K562 (cell line): Measurements from ENCODE around the gene SLC39A7. TPM values are rescaled to one million over a fixed set of nuclear protein-coding genes. Genes with fewer than 3 reads are reported as not detected.

Source experiments
- ATAC-seq: fragments of 200-7000 bp; cut with Tn5 transposase; 3 replicates; pipeline ENCODE4 v1.9.1; 2020; ENCODE audit warnings: moderate library complexity
- BruUV-seq: library from RNA; stranded (reverse); fragments of 400-500 nt; replicated peaks from 2 replicates; lab custom pipeline; 2021; lab: Mats Ljungman, UMichigan
- CTCF ChIA-PET: fragments of 300-600 bp; formaldehyde crosslinking; extraction: SDS; loops from one replicate; lab custom pipeline; 2021; ENCODE audit warnings: low intra/inter-chr PET ratio; lab: Yijun Ruan, JAX
- POLR2A ChIA-PET: fragments of 300-600, 350-650 bp; sonication (Branson Sonifier 250); formaldehyde crosslinking; extraction: SDS; loops from one replicate; lab custom pipeline; 2021; ENCODE audit warnings: antibody characterized with exemption, inconsistent platforms; lab: Yijun Ruan, JAX
- DNase-seq, 4 experiments: peaks; one replicate each; pipeline versions ENCODE4 v3.0.0 to v3.0.0-alpha.2; 2011 to 2018; ENCODE audit warnings: low spot score in 3 of 4, mixed read lengths in 3 of 4; ENCODE audit errors: extremely low read depth in 1 of 4
- FAIRE-seq: peaks from 2 replicates; lab custom pipeline; 2011; peaks lifted over from hg19 to GRCh38; lab: Jason Lieb, UNC
- H2AFZ ChIP-seq: 2 replicates; pipeline ENCODE4 v1.6.0; 2011; ENCODE audit warnings: low read depth, low read length, control low read depth, inconsistent platforms
- H3K27ac ChIP-seq: fragments of 200-600 bp; 3 replicates; pipeline ENCODE4 v1.8.0; 2011; ENCODE audit warnings: low read depth, mild to moderate bottlenecking, control low read depth, inconsistent platforms, low read length, moderate library complexity, mixed read lengths; ENCODE audit errors: extremely low read depth
- H3K27me3 ChIP-seq, 2 experiments: fragments of 300-600 bp in 1 of 2; 2 replicates in 1 of 2; 3 replicates in 1 of 2; pipeline versions ENCODE4 v1.6.0 to v1.8.0; 2011; ENCODE audit warnings: inconsistent platforms in 2 of 2, low read length in 2 of 2, mild to moderate bottlenecking in 1 of 2, mixed read lengths in 1 of 2, moderate library complexity in 1 of 2; ENCODE audit not compliant: control insufficient read depth in 2 of 2, insufficient read depth in 2 of 2
- H3K36me3 ChIP-seq: fragments of 300-600 bp; 3 replicates; pipeline ENCODE4 v1.8.0; 2011; ENCODE audit warnings: mild to moderate bottlenecking, low read length, inconsistent platforms; ENCODE audit not compliant: control insufficient read depth, insufficient read depth
- H3K4me1 ChIP-seq, 2 experiments: fragments of 200-600 bp in 1 of 2; replicated peaks in 1 of 2; 2 replicates in 1 of 2; 3 replicates in 1 of 2; pipeline versions ENCODE4 v1.5.1 to v1.8.0; 2011; ENCODE audit warnings: inconsistent platforms in 2 of 2, low read length in 2 of 2, mild to moderate bottlenecking in 1 of 2, mixed read lengths in 1 of 2, moderate library complexity in 1 of 2; ENCODE audit not compliant: control insufficient read depth in 2 of 2, insufficient read depth in 2 of 2
- H3K4me2 ChIP-seq: 2 replicates; pipeline ENCODE4 v1.6.1; 2011; ENCODE audit warnings: low read length, control low read depth, inconsistent platforms, mixed read lengths; ENCODE audit not compliant: insufficient read depth
- H3K4me3 ChIP-seq: fragments of 200-600 bp; sonication (generic), shearing (Covaris generic); 2 replicates; pipeline ENCODE4 v1.5.1; 2016; ENCODE audit warnings: control low read depth, inconsistent platforms
- H3K79me2 ChIP-seq: fragments of 200-600 bp; 3 replicates; pipeline ENCODE4 v1.8.0; 2011; ENCODE audit warnings: low read length, inconsistent platforms; ENCODE audit not compliant: control insufficient read depth, insufficient read depth
- H3K9ac ChIP-seq, 2 experiments: 2 replicates each; pipeline versions ENCODE4 v1.6.0 to v1.6.1; 2011; ENCODE audit warnings: low read depth in 2 of 2, low read length in 2 of 2, control low read depth in 1 of 2, inconsistent platforms in 1 of 2, mild to moderate bottlenecking in 1 of 2, mixed read lengths in 1 of 2; ENCODE audit not compliant: insufficient read depth in 1 of 2
- H3K9me1 ChIP-seq: one replicate; pipeline ENCODE4 v1.6.0; 2011; ENCODE audit warnings: inconsistent platforms, mild to moderate bottlenecking, low read length, moderate library complexity; ENCODE audit not compliant: control insufficient read depth, insufficient read depth
- H3K9me3 ChIP-seq: replicated peaks from 2 replicates; pipeline ENCODE4 v1.5.1; 2011; ENCODE audit warnings: low read depth, low read length, inconsistent platforms; ENCODE audit not compliant: control insufficient read depth, insufficient read depth
- H4K20me1 ChIP-seq: replicated peaks from 2 replicates; pipeline ENCODE4 v1.6.1; 2011; ENCODE audit warnings: low read length, inconsistent platforms, mixed read lengths; ENCODE audit not compliant: control insufficient read depth, insufficient read depth
- CCNT2 ChIP-seq: IDR thresholded peaks from 2 replicates; pipeline ENCODE4 v1.6.1; 2011; ENCODE audit warnings: borderline replicate concordance, low read depth, mild to moderate bottlenecking, moderate library complexity, mixed read lengths, low read length; ENCODE audit not compliant: insufficient read length; ENCODE audit errors: extremely low read depth
- CTBP1 ChIP-seq: fragments of 450-650 bp; IDR thresholded peaks from 2 replicates; pipeline ENCODE4 v1.6.1; 2016; ENCODE audit warnings: borderline replicate concordance
- EP300 ChIP-seq: IDR thresholded peaks from 2 replicates; pipeline ENCODE4 v1.6.1; 2012; ENCODE audit warnings: low read length, improper control_type of control experiment
- ETV6 ChIP-seq, 3 experiments: fragments of 150-350 bp in 1 of 3; sonication (generic) in 1 of 3; formaldehyde crosslinking in 1 of 3; IDR thresholded peaks; 2 replicates each; pipeline versions ENCODE4 v1.6.1 to v1.8.0; 2014 to 2022; ENCODE audit warnings: borderline replicate concordance in 2 of 3, low read depth in 2 of 3, antibody characterized with exemption in 1 of 3, low read length in 1 of 3, mild to moderate bottlenecking in 1 of 3, missing genetic modification reagents in 1 of 3
- GTF2E2 ChIP-seq: fragments of 200-800 bp; sonication (Bioruptor generic); IDR thresholded peaks from 2 replicates; pipeline ENCODE4 v1.6.1; 2016; ENCODE audit warnings: missing genetic modification characterization, missing compliant biosample characterization
- NR4A1 ChIP-seq, 2 experiments: fragments of 250-450 bp in 1 of 2; fragments of 450-650 bp in 1 of 2; sonication (Bioruptor Pico) in 1 of 2; IDR thresholded peaks; 2 replicates each; pipeline versions ENCODE4 v1.4.0 to v1.6.1; 2016 to 2020; ENCODE audit warnings: mild to moderate bottlenecking in 2 of 2, missing compliant biosample characterization in 1 of 2, missing genetic modification characterization in 1 of 2, moderate library complexity in 1 of 2
- POLR2AphosphoS5 ChIP-seq: IDR thresholded peaks from 2 replicates; pipeline ENCODE4 v1.6.1; 2011; ENCODE audit warnings: mild to moderate bottlenecking, low read depth, low read length, moderate library complexity; ENCODE audit not compliant: control insufficient read depth, insufficient read depth
- RBM39 ChIP-seq: fragments of 200-400 bp; formaldehyde crosslinking; optimal IDR thresholded peaks from 2 replicates; pipeline ENCODE3; 2018; ENCODE audit warnings: low read depth, low read length
- RFX5 ChIP-seq: IDR thresholded peaks from 2 replicates; pipeline ENCODE4 v1.6.1; 2011; ENCODE audit warnings: low read depth, mild to moderate bottlenecking, improper control_type of control experiment, low read length
- SPI1 ChIP-seq: IDR thresholded peaks from 2 replicates; pipeline ENCODE4 v1.6.1; 2011; ENCODE audit warnings: low read depth, low read length, control low read depth, borderline replicate concordance
- TEAD2 ChIP-seq: fragments of 450-650 bp; IDR thresholded peaks from 2 replicates; pipeline ENCODE4 v1.6.1; 2016; ENCODE audit warnings: missing genetic modification characterization, control low read depth, missing compliant biosample characterization
- THRB ChIP-seq: fragments of 450-650 bp; formaldehyde crosslinking; conservative IDR thresholded peaks from 2 replicates; pipeline ENCODE4 v1.4.0; 2022; ENCODE audit warnings: mild to moderate bottlenecking, missing genetic modification characterization
- ZBTB5 ChIP-seq: fragments of 450-650 bp; IDR thresholded peaks from 2 replicates; pipeline ENCODE4 v1.6.1; 2017; ENCODE audit warnings: antibody characterized with exemption
- ZFP30 ChIP-seq: fragments of 250-450 bp; sonication (Bioruptor Pico); IDR thresholded peaks from 2 replicates; pipeline ENCODE4 v1.8.0; 2022; ENCODE audit warnings: moderate library complexity, mild to moderate bottlenecking, inconsistent platforms, borderline replicate concordance
- ZNF655 ChIP-seq: fragments of 250-450 bp; sonication (Bioruptor Pico); IDR thresholded peaks from 2 replicates; pipeline ENCODE4 v1.5.0; 2021
- ZNF696 ChIP-seq: fragments of 250-450 bp; sonication (Bioruptor Pico); conservative IDR thresholded peaks from 2 replicates; pipeline ENCODE4 v1.4.0; 2020; ENCODE audit warnings: mild to moderate bottlenecking, moderate library complexity
- ZNF830 ChIP-seq: fragments of 250-450 bp; sonication (Bioruptor Pico); IDR thresholded peaks from 2 replicates; pipeline ENCODE4 v1.5.0; 2021; ENCODE audit warnings: mild to moderate bottlenecking
- WGBS: fragments of 100-300 bp; shearing (Covaris generic); methylation state at CpG from one replicate; pipeline ENCODE4 v1.1.6; 2016; ENCODE audit warnings: low coverage, mixed read lengths; ENCODE audit not compliant: insufficient coverage; ENCODE audit errors: missing lambda C conversion rate; 5-methylcytosine and 5-hydroxymethylcytosine counted together
- in situ Hi-C: fragments of 300-500 bp; cut with MboI; formaldehyde crosslinking; loops from 4 replicates; pipeline ENCODE4 v1.15.0; 2018; ENCODE audit warnings: inconsistent platforms, mixed read lengths
- intact Hi-C: fragments of 100-400 bp; cut with micrococcal nuclease; formaldehyde crosslinking; loops from 2 replicates; pipeline ENCODE4 v1.14.2; 2022
- polyA plus RNA-seq, 8 experiments: library from polyadenylated mRNA; depleted of rRNA in 4 of 8; stranded (reverse) in 5 of 8; unstranded in 3 of 8; fragments of >200 nt; fragmentation: Nextera tagmentation in 2 of 8; fragmentation: Illumina TruSeq in 1 of 8; extraction: Ambion mirVana in 2 of 8; extraction: Trizol in 1 of 8; gene quantifications; 2 replicates each; pipeline versions ENCODE4 v1.2.1 to v1.2.3, GENCODE V29; 2011 to 2014; ENCODE audit warnings: inconsistent platforms in 1 of 8, missing spikeins in 1 of 8
- total RNA-seq, 7 experiments: library from RNA; depleted of rRNA in 6 of 7; stranded (reverse); fragments of >200 nt in 6 of 7; fragmentation: Illumina TruSeq in 2 of 7; extraction: Trizol in 2 of 7; gene quantifications; 2 replicates each; pipeline versions ENCODE4 v1.2.1 to v1.2.3, GENCODE V29; 2011 to 2021; ENCODE audit warnings: low replicate concordance in 1 of 7

The SLC39A7 gene
- total and polyA plus RNA-seq, 9 of the 15 experiments (the other 6 are each of a cell fraction or from before 2014, with no cell fraction given), result 21.7 to 169 (median 121) TPM

- Histone ChIP-seq H3K9me1 (no peaks in the 10 kb centered on the region), H3K27me3 (peaks cover 7 to 15% of the 10 kb centered on the region in 2 experiments; a peak in 4 of 5 replicates), H3K4me3 (no peak overlapping the region), H3K27ac (no peak overlapping the region), H3K4me1 (peaks cover 0 to 22% of the 10 kb centered on the region in 2 experiments; a peak in 2 of 5 replicates), H4K20me1 (no peaks in the 10 kb centered on the region), H3K4me2 (no peak overlapping the region), H3K9me3 (no peaks in the 10 kb centered on the region), H3K36me3 (no peaks in the 10 kb centered on the region), H3K9ac (no peak overlapping the region), H2AFZ (no peak overlapping the region), H3K79me2 (no peaks in the 10 kb centered on the region)
- POLR2A ChIA-PET, result interaction anchor here (2.2 kb wide), 1 partner anchor 8 kb away, joined by 12 read pairs; the partner anchor contains the start of gene RING1
- DNase-seq (peak in 3 of 4 experiments; percentile 5 to 6 (median 5)), ATAC-seq (no peak), FAIRE-seq (no peak)
- in situ Hi-C loops, result no loop called here
- TF ChIP-seq ZFP30 (CRISPR knock-in tag) (no peak), NR4A1 (CRISPR knock-in tag; IDR thresholded peaks at IDR 0.05) (no peak), NR4A1 (tag; IDR thresholded peaks at IDR 0.05) (no peak), THRB (CRISPR knock-in tag) (no peak), RBM39 (no peak), EP300 (no peak), ZNF830 (CRISPR knock-in tag) (no peak), POLR2AphosphoS5 (no peak), SPI1 (no peak), CCNT2 (no peak), ZNF696 (no peak), RFX5 (no peak), ETV6 (IDR thresholded peaks at IDR 0.05; ENCODE audit: borderline replicate concordance in 1 of 2, low read depth in 2 of 2, low read length in 1 of 2) (no peak), ETV6 (CRISPR knock-in tag; IDR thresholded peaks at IDR 0.05; ENCODE audit: borderline replicate concordance) (no peak), CTBP1 (no peak), ZNF655 (CRISPR knock-in tag) (no peak), GTF2E2 (tag) (no peak), ZBTB5 (no peak), TEAD2 (tag) (no peak)
- no TSS peak for BruUV-seq
- WGBS, result 8% methylated on average over 3 of the region's 3 CpGs
- CTCF ChIA-PET, result no interaction called here
- intact Hi-C loops, result no loop called here
Observed at GRCh38 chr6:33217681-33218080, 17.0 kb downstream of the SLC39A7 start.
